HG03469 (cell line): ENCODE measurements around the gene DAP3.
"Not testable (repeated sequence)": the region's sequence is repeated elsewhere in the genome, so short reads cannot be mapped to it uniquely, and the experiment has no call there.

Source experiments
- ATAC-seq: cut with Tn5 transposase; IDR thresholded peaks from one replicate; pipeline ENCODE4 v1.9.1; 2021; ENCODE audit warnings: mild to moderate bottlenecking, moderate library complexity, moderate number of reproducible peaks; ENCODE audit not compliant: unreplicated experiment

DAP3 gene

GRCh38 chr1:155767399-155767989 lies 78.6 kb downstream of the DAP3 start:
- not testable (repeated sequence) for ATAC-seq

GRCh38 chr1:155769257-155769656 lies 80.4 kb downstream of the DAP3 start:
- no peak for ATAC-seq

- ATAC-seq = no peak
Measured at GRCh38 chr1:155773221-155773620, 84.3 kb downstream of the DAP3 start.

- ATAC-seq = no peak
Measured at GRCh38 chr1:155776414-155776813, 87.5 kb downstream of the DAP3 start.

- ATAC-seq = no peak
Measured at GRCh38 chr1:155777582-155777981, 88.7 kb downstream of the DAP3 start.
